ENCODE results near the gene SEZ6. TPM values are rescaled to one million over a fixed set of nuclear protein-coding genes. Genes with fewer than 3 reads are reported as not detected.

Gene SEZ6
- total RNA-seq, 1 donor, result not detected

DNA sequence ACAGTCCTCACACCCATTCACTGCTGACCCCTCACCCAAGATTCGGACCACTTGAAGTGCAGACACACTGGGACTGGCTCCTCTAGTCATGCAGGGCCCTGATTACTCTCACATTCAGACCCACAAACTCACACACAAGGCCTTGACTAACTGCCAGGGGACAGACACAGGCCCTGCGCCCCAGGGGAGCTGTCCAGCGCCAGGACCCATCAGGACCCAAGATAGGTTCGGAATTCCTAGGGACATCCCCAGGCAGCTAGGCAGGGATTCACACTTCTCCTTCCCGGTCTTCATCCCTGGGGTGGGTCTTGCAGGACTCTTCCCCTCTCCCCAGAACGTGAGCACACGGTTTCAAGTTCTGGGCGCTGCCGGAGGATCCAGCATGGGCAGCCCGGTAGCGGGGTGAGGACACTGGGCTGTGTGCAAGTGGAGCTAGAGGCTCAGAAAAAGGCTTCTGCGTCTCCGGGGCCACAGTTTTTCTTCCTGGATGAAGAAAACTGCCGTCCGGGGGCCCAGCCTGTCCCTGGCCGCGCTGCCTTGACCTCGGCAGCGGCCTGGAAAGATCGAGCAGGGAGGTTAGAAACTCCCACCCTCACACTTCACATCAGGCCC lies 1.6 kb downstream of the SEZ6 start:
- no peak overlapping the region for H3K4me3 ChIP-seq (ENCODE audit: low read depth, low read length)
- TF ChIP-seq, protein P1, sequence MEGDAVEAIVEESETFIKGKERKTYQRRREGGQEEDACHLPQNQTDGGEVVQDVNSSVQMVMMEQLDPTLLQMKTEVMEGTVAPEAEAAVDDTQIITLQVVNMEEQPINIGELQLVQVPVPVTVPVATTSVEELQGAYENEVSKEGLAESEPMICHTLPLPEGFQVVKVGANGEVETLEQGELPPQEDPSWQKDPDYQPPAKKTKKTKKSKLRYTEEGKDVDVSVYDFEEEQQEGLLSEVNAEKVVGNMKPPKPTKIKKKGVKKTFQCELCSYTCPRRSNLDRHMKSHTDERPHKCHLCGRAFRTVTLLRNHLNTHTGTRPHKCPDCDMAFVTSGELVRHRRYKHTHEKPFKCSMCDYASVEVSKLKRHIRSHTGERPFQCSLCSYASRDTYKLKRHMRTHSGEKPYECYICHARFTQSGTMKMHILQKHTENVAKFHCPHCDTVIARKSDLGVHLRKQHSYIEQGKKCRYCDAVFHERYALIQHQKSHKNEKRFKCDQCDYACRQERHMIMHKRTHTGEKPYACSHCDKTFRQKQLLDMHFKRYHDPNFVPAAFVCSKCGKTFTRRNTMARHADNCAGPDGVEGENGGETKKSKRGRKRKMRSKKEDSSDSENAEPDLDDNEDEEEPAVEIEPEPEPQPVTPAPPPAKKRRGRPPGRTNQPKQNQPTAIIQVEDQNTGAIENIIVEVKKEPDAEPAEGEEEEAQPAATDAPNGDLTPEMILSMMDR (IDR thresholded peaks at IDR 0.05; ENCODE audit: insufficient read depth, low read length), result no peak
- DNase-seq (ENCODE audit: low read depth), result peak; percentile 17

DNA sequence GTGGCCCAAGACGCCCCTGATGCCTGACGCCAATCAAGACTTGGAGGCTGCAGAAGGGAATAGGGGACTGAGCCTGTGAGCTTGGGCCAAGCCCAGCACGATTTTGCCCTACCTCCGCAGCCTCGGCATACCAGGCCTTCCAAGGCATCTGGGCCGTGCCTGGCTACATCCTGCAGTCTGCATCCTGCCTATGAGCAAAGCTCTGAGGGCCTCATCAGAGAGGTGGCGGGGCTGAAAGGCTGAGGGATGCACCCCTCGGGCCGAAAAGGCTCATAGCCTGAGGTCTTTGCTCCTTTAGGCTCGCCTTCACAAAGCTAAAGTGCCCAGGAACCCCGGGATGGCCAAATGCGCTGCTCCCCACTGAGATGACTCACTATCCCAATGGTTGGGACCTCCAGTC lies 2.5 kb downstream of the SEZ6 start:
- no peak for DNase-seq (ENCODE audit: low read depth)
- TF ChIP-seq, protein P1 (IDR thresholded peaks at IDR 0.05; ENCODE audit: insufficient read depth, low read length), result no peak
- H3K4me3 ChIP-seq (ENCODE audit: low read depth, low read length), result no peak overlapping the region

- no peak for DNase-seq (ENCODE audit: low read depth)
- no peak overlapping the region for H3K4me3 ChIP-seq (ENCODE audit: low read depth, low read length)
- TF ChIP-seq, protein P1 (IDR thresholded peaks at IDR 0.05; ENCODE audit: insufficient read depth, low read length), result no peak
These were observed 3.0 kb downstream of the SEZ6 start for GRCh38 chr17:29002811-29003210.

DNA sequence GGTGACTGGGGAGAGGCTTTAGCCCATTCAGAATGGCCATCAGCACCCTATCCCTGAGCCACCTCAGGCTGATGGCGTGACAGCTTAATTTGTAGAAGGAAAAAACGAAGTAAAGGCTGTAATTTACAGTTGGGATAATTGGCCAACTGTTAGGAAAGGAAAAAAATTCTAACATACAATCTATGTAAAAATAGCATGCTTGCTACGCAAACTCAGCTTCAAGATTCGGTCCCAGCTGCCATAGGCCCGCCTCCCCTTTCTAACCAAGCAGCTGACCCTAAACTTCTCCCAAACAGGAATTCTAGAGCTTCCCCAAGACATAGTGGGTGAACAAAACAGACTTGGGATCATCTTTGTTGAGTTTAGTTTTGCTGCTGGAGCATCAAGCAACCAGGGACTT lies 4.9 kb downstream of the SEZ6 start:
- TF ChIP-seq, protein P1 (IDR thresholded peaks at IDR 0.05; ENCODE audit: insufficient read depth, low read length), result no peak
- H3K4me3 ChIP-seq (ENCODE audit: low read depth, low read length), result no peak overlapping the region
- DNase-seq (ENCODE audit: low read depth), result no peak

GRCh38 chr17:28999206-28999605 lies 6.6 kb downstream of the SEZ6 start:
- no peak for DNase-seq (ENCODE audit: low read depth)
- TF ChIP-seq, protein P1 (IDR thresholded peaks at IDR 0.05; ENCODE audit: insufficient read depth, low read length), result no peak
- no peak overlapping the region for H3K4me3 ChIP-seq (ENCODE audit: low read depth, low read length)

DNA sequence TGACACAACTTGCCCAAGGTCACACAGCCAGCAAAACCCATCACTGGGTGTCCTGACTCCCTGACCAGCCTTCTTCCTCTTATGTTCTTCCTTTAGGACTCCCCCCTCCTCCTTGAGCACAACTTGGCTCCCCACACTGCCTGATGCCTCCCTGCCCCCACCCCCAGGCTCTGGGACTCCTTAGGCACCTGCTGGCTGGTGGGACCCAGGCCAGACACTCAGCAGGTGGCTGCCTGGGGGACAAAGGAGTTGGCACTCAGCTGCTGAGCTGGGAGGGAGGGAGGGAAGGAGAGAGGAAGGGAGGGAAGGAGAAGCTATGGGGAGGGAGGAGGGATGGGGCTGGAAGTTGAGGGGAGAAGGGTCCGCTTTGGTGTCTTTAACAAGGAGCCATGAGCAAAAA lies 8.0 kb downstream of the SEZ6 start:
- no peak for DNase-seq (ENCODE audit: low read depth)
- TF ChIP-seq, protein P1 (IDR thresholded peaks at IDR 0.05; ENCODE audit: insufficient read depth, low read length), result no peak

GRCh38 chr17:28996554-28997096 lies 9.2 kb downstream of the SEZ6 start:
- no peak overlapping the region for H3K4me3 ChIP-seq (ENCODE audit: low read depth, low read length)
- DNase-seq (ENCODE audit: low read depth), result no peak
- TF ChIP-seq, protein P1 (IDR thresholded peaks at IDR 0.05; ENCODE audit: insufficient read depth, low read length), result no peak

More for the DNA sequence above, 8.0 kb downstream of the SEZ6 start:
- no peak overlapping the region for H3K4me3 ChIP-seq (ENCODE audit: low read depth, low read length)
